ENCODE data around the gene ZNF438.
"Not testable (repeated sequence)": the region's sequence is repeated elsewhere in the genome, so short reads cannot be mapped to it uniquely, and the experiment has no call there.

The ZNF438 gene

DNA sequence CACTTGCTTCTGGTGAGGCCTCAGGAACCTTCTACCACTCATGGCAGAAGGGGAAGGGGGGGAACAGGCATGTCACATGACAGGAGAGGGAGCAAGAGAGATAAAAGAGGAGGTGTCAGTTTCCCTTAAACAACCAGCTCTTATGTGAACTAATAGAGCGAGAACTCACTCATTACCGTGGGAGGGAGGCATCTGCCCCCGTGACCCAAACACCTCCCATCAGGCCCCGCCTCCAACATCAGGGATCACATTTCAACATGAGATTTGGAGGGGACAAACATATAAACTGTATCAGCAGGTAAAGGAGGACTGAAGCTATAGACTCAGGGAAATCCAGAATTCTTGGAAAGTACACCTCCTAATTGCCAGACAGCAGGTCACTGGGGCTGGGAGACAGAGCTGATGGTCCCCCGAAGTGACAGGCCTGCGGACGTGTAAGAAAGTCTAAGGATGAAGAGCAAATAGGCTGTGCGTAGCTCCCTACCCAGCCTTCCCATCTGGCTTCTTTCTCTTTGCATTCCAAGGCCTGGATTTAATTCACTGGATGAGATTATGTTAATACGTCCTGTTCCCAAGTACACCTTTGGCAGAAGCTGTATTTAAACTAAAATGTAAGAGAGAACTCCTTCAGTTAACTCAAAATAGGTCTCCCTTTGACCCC, 215.4 kb downstream of the ZNF438 start:
- peaks cover 34% of the 10 kb centered on the region for H3K4me1 Mint-ChIP-seq (ENCODE audit: low read depth)
- H3K9me3 Mint-ChIP-seq, result no peaks in the 10 kb centered on the region

DNA sequence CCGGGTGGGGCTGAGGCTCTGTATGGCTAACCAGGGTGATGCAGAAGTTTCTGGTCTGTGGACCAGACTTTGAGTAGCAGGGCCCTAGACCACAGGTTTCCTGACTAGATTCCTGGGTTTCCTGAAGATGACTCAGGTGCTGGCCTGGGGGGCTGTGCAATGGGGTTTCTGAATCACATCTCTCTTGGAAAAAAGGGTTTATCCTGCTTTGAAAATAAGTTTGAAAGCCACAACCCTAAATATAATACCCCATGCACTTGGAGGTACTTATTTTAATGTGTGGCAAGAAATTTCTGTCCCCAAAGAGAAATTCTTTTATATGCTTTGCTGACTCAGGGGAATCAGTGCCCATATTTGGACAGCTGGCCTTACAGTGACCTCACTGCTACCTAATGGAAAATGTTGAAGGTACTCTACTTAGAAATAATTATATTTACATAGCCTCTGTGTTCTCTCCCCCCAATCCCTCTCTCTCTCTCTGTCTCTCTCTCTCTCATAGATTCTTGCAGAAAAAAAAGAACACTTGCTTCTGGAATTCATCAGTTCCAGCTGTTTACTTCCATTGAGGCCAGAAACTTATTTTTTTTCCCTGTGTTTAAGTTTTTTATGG, 217.7 kb downstream of the ZNF438 start:
- peaks cover 34% of the 10 kb centered on the region for H3K4me1 Mint-ChIP-seq (ENCODE audit: low read depth)
- H3K4me3 Mint-ChIP-seq, result no peak overlapping the region
- no peaks in the 10 kb centered on the region for H3K36me3 Mint-ChIP-seq (ENCODE audit: low read depth)
- H3K27me3 Mint-ChIP-seq, result no peaks in the 10 kb centered on the region
- no peaks in the 10 kb centered on the region for H3K9me3 Mint-ChIP-seq
- intact Hi-C loops (cut with micrococcal nuclease), result no loop called here
- H3K27ac Mint-ChIP-seq, result no peak overlapping the region

More for the DNA sequence above, 215.4 kb downstream of the ZNF438 start:
- Mint-ChIP-seq H3K27me3 (no peaks in the 10 kb centered on the region), H3K4me3 (no peak overlapping the region), H3K36me3 (ENCODE audit: low read depth) (no peaks in the 10 kb centered on the region), H3K27ac (no peak overlapping the region)
- intact Hi-C loops (cut with micrococcal nuclease), result no loop called here

DNA sequence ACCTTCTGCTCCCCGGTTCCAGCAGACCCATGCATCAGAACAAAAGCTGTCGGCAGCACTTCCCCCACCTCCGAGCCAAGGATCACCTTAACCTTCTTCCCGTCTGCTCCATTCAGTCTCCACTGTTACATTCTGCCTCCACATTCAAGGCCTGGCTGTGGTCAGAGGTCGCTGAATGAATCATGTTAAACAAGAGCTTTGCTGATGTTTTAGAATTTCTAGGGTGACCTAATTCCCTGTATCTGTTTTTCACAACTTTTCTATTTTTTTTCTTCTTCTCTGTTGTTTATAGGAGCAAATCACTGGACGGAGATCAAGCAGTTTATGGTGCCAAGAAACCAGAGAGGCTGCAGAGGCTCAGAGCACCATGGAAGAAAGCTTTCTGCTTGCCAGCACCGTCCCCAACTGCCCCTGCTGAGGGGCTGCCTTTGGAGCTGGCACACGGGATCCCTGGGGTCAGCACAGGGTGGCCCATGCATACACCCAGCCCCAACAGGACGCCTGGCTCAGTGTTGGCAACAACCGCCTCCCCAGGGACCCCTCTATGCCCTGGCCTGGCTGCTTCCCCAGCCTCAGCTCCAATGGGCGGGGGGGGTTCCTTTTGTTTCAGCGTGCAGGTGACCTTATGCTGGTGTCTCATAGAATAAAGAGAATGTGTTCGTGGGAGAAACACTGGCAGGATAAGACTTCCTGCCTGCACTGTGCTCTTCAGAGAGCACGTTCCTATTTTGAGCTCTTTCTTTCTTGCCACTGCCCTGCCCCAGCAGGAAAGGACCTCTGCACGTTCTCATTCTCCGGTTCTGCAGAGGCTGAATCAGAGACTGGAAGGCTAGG, 219.4 kb downstream of the ZNF438 start:
- no peaks in the 10 kb centered on the region for H3K27me3 Mint-ChIP-seq
- no peaks in the 10 kb centered on the region for H3K9me3 Mint-ChIP-seq
- intact Hi-C loops (cut with micrococcal nuclease), result no loop called here
- H3K4me3 Mint-ChIP-seq, result no peak overlapping the region
- H3K27ac Mint-ChIP-seq, result no peak overlapping the region
- H3K4me1 Mint-ChIP-seq (ENCODE audit: low read depth), result peaks cover 24% of the 10 kb centered on the region
- H3K36me3 Mint-ChIP-seq (ENCODE audit: low read depth), result no peaks in the 10 kb centered on the region

DNA sequence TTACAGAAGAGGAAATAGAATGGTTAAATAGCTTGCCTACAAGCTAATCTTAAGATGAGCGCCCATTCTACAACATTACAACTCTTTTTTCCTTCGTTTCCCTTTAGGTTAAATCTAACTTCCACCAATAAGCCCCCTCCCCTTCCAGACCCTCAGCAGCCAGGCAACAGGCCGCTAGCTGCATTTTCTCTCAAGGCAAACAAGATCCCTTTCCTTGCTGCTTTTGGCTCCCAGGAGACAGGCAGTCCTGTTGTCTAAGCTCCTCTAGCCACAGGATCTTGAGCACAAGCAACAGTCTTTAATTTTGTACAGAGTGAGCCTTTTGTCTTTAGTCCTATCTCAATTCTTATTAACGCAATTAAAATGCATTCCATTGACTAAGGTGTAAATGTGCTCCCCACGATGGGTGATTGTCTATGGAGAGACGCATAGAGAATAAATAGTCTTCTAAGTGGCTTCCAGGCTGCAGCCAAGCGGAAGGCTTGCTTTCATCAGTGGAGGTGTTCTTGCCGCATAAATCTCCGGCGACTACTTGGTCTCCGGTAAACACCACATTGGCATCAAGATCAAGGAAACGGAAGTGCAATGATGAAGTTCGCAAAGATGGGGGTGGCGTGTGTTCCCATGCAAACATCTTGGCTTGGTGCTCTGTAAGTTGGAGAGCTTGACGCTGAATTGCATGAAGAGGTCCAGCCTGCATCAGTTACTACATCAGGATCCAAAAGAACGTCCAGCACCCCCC, 220.2 kb downstream of the ZNF438 start:
- intact Hi-C loops (cut with micrococcal nuclease), result no loop called here
- Mint-ChIP-seq H3K4me3 (no peak overlapping the region), H3K9me3 (no peaks in the 10 kb centered on the region), H3K4me1 (ENCODE audit: low read depth) (peaks cover 24% of the 10 kb centered on the region), H3K27ac (no peak overlapping the region), H3K27me3 (no peaks in the 10 kb centered on the region), H3K36me3 (ENCODE audit: low read depth) (no peaks in the 10 kb centered on the region)

DNA sequence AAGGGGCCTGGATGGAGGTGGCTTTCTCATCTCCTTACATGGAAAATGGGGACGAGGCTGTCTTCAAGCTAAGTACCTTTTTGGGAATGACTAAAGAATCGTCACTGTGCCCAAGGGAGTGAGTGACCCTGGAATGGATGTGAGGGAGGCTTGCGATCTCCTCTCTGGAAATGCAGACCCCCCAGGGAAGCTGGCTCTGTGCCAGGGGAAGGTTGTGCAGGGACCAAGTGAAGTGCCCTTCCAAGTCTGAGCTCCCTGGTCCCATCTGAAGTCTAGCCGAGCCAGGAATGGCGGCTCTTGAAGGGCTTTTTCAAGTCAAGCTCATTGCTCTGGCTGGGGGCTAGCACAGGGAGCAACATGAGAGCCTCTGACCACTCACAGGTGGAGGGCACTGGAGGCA, 221.2 kb downstream of the ZNF438 start:
- intact Hi-C loops (cut with micrococcal nuclease), result no loop called here

DNA sequence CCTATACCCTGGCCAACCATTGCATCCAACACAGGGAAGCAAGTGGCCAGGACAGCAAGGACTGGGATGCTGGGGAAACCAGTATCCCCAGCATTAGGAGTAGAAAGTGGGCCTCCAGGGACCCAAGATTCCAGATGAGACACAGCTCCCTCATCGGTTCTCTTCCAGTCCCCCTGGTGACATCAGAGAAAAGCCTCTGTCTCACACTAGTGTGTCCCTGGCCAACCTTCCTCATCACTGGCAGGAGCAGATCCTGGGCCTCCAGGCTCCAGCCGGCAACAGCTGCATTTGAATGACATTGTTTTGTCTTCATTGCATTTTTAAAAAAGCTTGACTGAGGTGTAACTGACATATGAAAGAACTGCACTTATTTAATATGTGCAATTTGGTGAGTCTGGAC, 224.8 kb downstream of the ZNF438 start:
- Mint-ChIP-seq H3K27me3 (no peaks in the 10 kb centered on the region), H3K4me1 (ENCODE audit: low read depth) (peaks cover 4% of the 10 kb centered on the region), H3K36me3 (ENCODE audit: low read depth) (no peaks in the 10 kb centered on the region), H3K27ac (no peak overlapping the region), H3K4me3 (no peak overlapping the region), H3K9me3 (no peaks in the 10 kb centered on the region)
- intact Hi-C loops (cut with micrococcal nuclease), result no loop called here

More for the DNA sequence above, 221.2 kb downstream of the ZNF438 start:
- Mint-ChIP-seq H3K27me3 (no peaks in the 10 kb centered on the region), H3K4me1 (ENCODE audit: low read depth) (peaks cover 24% of the 10 kb centered on the region), H3K9me3 (no peaks in the 10 kb centered on the region), H3K36me3 (ENCODE audit: low read depth) (no peaks in the 10 kb centered on the region), H3K4me3 (no peak overlapping the region), H3K27ac (no peak overlapping the region)

DNA sequence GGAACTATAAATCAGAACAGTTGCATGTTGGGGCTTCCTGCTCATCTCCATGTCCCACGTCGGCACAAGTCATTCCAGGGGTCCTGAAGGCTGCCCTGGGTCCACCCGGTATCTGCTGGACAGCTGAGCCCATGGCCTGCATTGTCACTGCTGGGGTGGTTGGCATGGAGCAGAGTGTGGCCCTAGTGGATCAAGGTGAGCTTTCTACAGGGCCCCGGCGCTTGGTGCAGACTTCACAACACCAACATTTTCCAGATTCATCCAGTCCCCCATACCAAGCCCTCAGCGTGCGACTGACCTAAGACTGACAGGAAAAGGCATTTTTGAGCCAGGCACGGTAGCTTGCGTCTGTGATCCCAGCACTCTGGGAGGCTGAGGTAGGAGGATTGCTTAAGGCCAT, 226.6 kb downstream of the ZNF438 start:
- no peak overlapping the region for H3K4me3 Mint-ChIP-seq
- H3K27me3 Mint-ChIP-seq, result no peaks in the 10 kb centered on the region
- H3K27ac Mint-ChIP-seq, result no peak overlapping the region
- no peaks in the 10 kb centered on the region for H3K4me1 Mint-ChIP-seq (ENCODE audit: low read depth)
- intact Hi-C loops (cut with micrococcal nuclease), result no loop called here
- H3K9me3 Mint-ChIP-seq, result no peaks in the 10 kb centered on the region
- H3K36me3 Mint-ChIP-seq (ENCODE audit: low read depth), result no peaks in the 10 kb centered on the region

DNA sequence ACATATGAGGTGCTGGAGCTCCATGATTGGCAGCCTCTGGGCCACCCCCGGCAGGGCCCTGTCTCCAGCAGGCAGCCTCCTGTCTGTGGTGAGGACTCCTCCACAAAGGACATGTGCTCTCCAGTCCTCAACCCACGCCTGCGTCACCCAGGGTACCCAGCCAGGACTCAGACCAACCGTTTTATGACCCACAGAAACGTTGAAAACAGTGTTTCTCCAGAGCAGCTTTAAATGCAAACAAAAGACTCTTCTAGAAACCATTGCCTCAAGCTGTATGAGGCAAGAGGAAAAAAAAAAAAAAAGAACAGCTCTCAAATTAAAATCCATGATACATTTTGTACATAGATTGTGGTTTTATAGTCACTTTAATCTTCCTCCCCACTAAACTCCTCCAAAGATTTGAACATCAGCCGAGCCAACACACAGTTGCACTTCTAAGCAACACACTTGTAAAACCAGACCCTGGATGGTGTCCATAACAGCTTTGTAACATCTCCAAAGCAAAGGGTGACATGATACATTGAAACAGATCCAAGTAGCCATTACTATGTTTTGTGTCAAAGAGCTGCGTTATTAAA, 227.1 kb downstream of the ZNF438 start:
- Mint-ChIP-seq H3K27ac (no peak overlapping the region), H3K4me3 (no peak overlapping the region), H3K36me3 (ENCODE audit: low read depth) (no peaks in the 10 kb centered on the region), H3K4me1 (ENCODE audit: low read depth) (no peaks in the 10 kb centered on the region), H3K9me3 (no peaks in the 10 kb centered on the region), H3K27me3 (no peaks in the 10 kb centered on the region)
- intact Hi-C loops (cut with micrococcal nuclease), result no loop called here

DNA sequence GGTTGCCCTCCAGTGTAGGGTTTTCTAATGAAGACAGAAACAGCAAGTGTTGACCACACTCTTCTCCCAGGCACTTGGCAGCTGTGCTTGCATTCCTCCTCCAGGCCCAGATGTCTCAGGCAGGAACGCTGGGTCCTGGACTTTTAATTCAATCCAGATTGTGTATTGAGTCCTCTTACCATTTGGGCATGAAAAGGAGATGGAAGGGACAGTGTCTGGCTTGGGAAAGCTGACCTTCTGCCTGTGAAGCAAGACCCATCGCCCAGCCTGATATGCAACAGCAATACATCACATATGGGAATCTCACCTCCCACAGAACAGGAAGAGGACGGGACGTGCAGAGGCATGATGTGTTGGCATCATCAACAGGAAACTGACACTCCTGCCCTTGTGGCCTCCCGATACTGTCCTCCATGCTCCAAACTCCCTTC, 227.8 kb downstream of the ZNF438 start:
- Mint-ChIP-seq H3K4me1 (ENCODE audit: low read depth) (no peaks in the 10 kb centered on the region), H3K9me3 (no peaks in the 10 kb centered on the region), H3K27ac (no peak overlapping the region), H3K27me3 (no peaks in the 10 kb centered on the region), H3K36me3 (ENCODE audit: low read depth) (no peaks in the 10 kb centered on the region), H3K4me3 (no peak overlapping the region)
- intact Hi-C loops (cut with micrococcal nuclease), result no loop called here

DNA sequence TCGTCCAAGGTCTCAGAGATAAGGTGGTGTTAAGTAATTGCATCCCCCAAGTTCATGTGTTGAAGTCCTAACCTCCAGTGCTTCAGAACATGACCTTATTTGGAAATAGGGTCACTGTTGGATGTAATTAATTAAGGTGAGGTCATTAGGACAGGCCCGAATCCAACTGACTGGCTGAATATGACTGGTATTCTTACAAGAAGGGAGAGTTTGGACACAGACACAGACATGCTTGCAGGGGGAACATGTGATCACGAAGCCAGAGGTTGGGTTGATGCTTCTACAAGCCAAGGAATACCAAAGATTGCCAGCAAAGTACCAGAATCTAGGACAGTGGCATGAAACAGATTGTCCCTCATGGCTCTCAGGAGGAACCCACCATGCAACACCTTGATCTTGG, 228.6 kb downstream of the ZNF438 start:
- no peaks in the 10 kb centered on the region for H3K27me3 Mint-ChIP-seq
- intact Hi-C loops (cut with micrococcal nuclease), result no loop called here

DNA sequence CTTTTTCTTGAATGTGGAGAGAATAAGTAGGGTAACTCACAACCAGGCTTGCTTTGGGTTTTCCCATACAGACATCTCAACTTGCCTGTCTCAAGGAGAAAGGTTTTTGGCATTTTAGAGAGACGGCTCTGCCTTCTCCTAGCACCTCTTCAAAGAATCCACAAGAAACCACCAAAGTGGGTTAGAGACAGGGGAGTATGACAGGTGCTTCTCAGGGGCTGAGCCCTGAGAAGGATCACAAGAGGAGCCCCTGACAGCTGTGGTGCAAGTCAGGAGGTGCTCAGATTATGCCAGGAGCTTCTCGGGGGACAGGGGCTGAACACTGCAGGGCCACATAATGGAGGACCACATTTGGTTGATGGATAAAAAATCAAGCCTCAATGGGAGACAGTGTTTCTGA, 231.3 kb downstream of the ZNF438 start:
- H3K4me1 Mint-ChIP-seq (ENCODE audit: low read depth), result no peaks in the 10 kb centered on the region
- H3K4me3 Mint-ChIP-seq, result no peak overlapping the region
- H3K27me3 Mint-ChIP-seq, result no peaks in the 10 kb centered on the region
- H3K9me3 Mint-ChIP-seq, result no peaks in the 10 kb centered on the region
- H3K27ac Mint-ChIP-seq, result no peak overlapping the region
- intact Hi-C loops (cut with micrococcal nuclease), result no loop called here
- H3K36me3 Mint-ChIP-seq (ENCODE audit: low read depth), result no peaks in the 10 kb centered on the region

More for the DNA sequence above, 228.6 kb downstream of the ZNF438 start:
- no peaks in the 10 kb centered on the region for H3K9me3 Mint-ChIP-seq
- no peak overlapping the region for H3K4me3 Mint-ChIP-seq
- H3K36me3 Mint-ChIP-seq (ENCODE audit: low read depth), result no peaks in the 10 kb centered on the region
- no peak overlapping the region for H3K27ac Mint-ChIP-seq
- H3K4me1 Mint-ChIP-seq (ENCODE audit: low read depth), result no peaks in the 10 kb centered on the region

DNA sequence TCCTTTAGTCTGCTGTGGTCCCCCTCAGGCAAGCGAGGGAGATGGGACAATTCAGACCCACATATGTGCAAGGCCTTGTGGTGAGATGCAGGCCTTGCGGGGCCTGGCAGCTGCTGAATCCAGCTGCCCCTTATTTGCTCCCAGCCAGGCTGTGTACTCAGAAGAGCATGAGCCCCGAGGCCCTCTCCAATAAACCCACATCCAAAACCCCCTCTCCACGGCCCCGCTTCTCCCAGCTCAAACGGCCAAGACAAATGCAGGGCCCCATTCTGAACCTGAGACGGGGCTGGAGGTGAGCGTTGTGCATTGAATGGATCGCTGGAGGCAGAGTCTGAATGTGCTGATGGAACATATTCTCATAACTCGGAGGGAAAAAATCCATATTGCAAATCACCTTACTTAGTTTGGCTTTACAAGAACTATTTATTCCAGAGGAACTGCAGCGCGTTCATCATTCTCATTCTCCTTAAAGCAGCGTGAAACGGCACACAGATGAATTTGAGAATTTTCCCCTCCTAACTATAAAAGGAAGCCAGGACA, 232.9 kb downstream of the ZNF438 start:
- no peaks in the 10 kb centered on the region for H3K4me1 Mint-ChIP-seq (ENCODE audit: low read depth)
- intact Hi-C loops (cut with micrococcal nuclease), result no loop called here
- H3K36me3 Mint-ChIP-seq (ENCODE audit: low read depth), result no peaks in the 10 kb centered on the region
- no peaks in the 10 kb centered on the region for H3K27me3 Mint-ChIP-seq
- H3K9me3 Mint-ChIP-seq, result no peaks in the 10 kb centered on the region
- H3K27ac Mint-ChIP-seq, result no peak overlapping the region
- no peak overlapping the region for H3K4me3 Mint-ChIP-seq

DNA sequence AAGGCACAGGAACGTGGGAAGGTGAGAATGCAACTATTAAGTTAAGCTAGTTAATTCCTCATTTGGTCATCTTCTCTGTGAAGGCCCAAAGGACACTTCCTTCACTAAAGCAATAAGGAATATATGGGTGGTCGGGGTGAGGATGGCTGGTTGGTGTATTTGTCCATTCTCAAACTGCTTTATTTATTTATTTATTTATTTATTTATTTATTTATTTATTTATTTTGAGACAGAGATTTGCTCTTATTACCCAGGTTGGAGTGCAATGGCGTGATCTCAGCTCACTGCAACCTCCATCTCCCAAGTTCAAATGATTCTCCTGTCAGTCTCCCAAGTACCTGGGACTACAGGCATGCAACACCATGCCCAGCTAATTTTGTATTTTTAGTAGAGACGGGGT, 236.6 kb downstream of the ZNF438 start:
- H3K9me3 Mint-ChIP-seq; H3K36me3 Mint-ChIP-seq (ENCODE audit: low read depth); H3K4me3 Mint-ChIP-seq; H3K27me3 Mint-ChIP-seq; H3K4me1 Mint-ChIP-seq (ENCODE audit: low read depth); H3K27ac Mint-ChIP-seq; intact Hi-C loops (cut with micrococcal nuclease): not testable (repeated sequence)
